Esophagus squamous epithelium (tissue), 4 donors: ENCODE measurements around the gene DNAH10.

Experiments used
- POLR2A ChIP-seq, 4 donors: fragments of 450-650 bp; IDR thresholded peaks; one replicate each; pipeline ENCODE4 v1.6.1; 2017; ENCODE audit warnings: antibody characterized with exemption in 4 of 4, mild to moderate bottlenecking in 4 of 4, moderate library complexity in 3 of 4
- TF ChIP-seq, protein P1 (sequence below), 6 experiments: fragments of 450-650 bp in 4 of 6; fragments of 200-600 bp in 2 of 6; sonication (generic) in 2 of 6; IDR thresholded peaks; one replicate each; pipeline ENCODE4 v1.5.1; 2016 to 2019; ENCODE audit warnings: antibody characterized with exemption in 6 of 6, mild to moderate bottlenecking in 4 of 6, moderate library complexity in 4 of 6

DNA sequence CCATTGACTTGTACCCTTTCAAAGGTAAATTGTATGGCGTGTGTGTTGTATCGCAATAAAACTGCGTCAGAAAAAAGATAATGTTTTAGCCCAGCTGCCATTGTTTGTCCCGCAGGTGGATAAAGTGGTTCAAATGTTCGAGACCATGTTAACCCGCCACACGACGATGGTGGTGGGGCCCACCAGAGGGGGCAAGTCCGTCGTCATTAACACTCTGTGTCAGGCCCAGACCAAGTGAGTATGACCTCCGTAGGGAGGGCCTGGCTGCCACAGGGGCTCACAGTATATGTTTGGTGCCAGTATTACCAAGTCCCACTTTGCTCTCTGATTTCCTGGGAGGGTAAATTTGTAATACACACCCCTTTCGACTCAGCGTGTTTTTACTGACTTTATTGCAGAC is 96.9 kb downstream of the DNAH10 start:
- TF ChIP-seq, protein P1, sequence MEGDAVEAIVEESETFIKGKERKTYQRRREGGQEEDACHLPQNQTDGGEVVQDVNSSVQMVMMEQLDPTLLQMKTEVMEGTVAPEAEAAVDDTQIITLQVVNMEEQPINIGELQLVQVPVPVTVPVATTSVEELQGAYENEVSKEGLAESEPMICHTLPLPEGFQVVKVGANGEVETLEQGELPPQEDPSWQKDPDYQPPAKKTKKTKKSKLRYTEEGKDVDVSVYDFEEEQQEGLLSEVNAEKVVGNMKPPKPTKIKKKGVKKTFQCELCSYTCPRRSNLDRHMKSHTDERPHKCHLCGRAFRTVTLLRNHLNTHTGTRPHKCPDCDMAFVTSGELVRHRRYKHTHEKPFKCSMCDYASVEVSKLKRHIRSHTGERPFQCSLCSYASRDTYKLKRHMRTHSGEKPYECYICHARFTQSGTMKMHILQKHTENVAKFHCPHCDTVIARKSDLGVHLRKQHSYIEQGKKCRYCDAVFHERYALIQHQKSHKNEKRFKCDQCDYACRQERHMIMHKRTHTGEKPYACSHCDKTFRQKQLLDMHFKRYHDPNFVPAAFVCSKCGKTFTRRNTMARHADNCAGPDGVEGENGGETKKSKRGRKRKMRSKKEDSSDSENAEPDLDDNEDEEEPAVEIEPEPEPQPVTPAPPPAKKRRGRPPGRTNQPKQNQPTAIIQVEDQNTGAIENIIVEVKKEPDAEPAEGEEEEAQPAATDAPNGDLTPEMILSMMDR (IDR thresholded peaks at IDR 0.05): no peak
- TF ChIP-seq POLR2A (IDR thresholded peaks at IDR 0.05): no peak
